HAP-1 (cell line): ENCODE data around the gene INSYN2B.

Experiments
- DNase-seq, 2 experiments: peaks; one replicate each; pipeline ENCODE4 v3.0.0-alpha.2; 2016 to 2020; ENCODE audit warnings: low spot score in 2 of 2
- H3K27me3 ChIP-seq: fragments of 250-450 bp; sonication (Bioruptor Pico); 2 replicates; pipeline ENCODE4 v1.5.1; 2020; ENCODE audit warnings: low read depth, mild to moderate bottlenecking, moderate library complexity
- H3K36me3 ChIP-seq: fragments of 250-450 bp; sonication (Bioruptor Pico); replicated peaks from 2 replicates; pipeline ENCODE4 v1.5.1; 2020; ENCODE audit warnings: mild to moderate bottlenecking
- H3K4me1 ChIP-seq: fragments of 250-450 bp; sonication (Bioruptor Pico); 2 replicates; pipeline ENCODE4 v1.5.1; 2020; ENCODE audit warnings: mild to moderate bottlenecking
- H3K4me3 ChIP-seq: fragments of 250-450 bp; sonication (Bioruptor Pico); 2 replicates; pipeline ENCODE4 v1.5.1; 2020; ENCODE audit warnings: mild to moderate bottlenecking, moderate library complexity
- H3K9me3 ChIP-seq: fragments of 250-450 bp; sonication (Bioruptor Pico); 2 replicates; pipeline ENCODE4 v1.5.1; 2020; ENCODE audit warnings: mild to moderate bottlenecking, moderate library complexity
- in situ Hi-C: fragments of 300-500 bp; cut with MboI; formaldehyde crosslinking; loops from 3 replicates; pipeline ENCODE4 v1.14.3; 2020; ENCODE audit warnings: low sequenced_read_pairs, inconsistent platforms, mixed read lengths

The INSYN2B gene

GRCh38 chr5:169980418-169981053 lies at the start of gene INSYN2B:
INSYN2B (minus strand) TSS chr5:169980495; CDS start chr5:169883898, 96,597 bp downstream.
- peak; percentile 90 to 91 for DNase-seq
- in situ Hi-C loops = no loop called here
- no peaks in the 10 kb centered on the region for H3K27me3 ChIP-seq
- H3K4me1 ChIP-seq = peaks cover 28% of the 10 kb centered on the region
- peak within 1 kb of the TSS; percentile 17 for H3K4me3 ChIP-seq
- H3K9me3 ChIP-seq = no peaks in the 10 kb centered on the region
- no peaks in the 10 kb centered on the region for H3K36me3 ChIP-seq

GRCh38 chr5:170028124-170028523 lies 47.8 kb upstream of the INSYN2B start:
- Histone ChIP-seq H3K36me3 (no peaks in the 10 kb centered on the region), H3K27me3 (no peaks in the 10 kb centered on the region; the same call in 1 of the 2 replicates), H3K4me1 (no peaks in the 10 kb centered on the region), H3K9me3 (no peaks in the 10 kb centered on the region), H3K4me3 (no peak overlapping the region)
- DNase-seq = no peak
- in situ Hi-C loops = no loop called here

- no peaks in the 10 kb centered on the region for H3K9me3 ChIP-seq
- no peak for DNase-seq
- H3K36me3 ChIP-seq = no peaks in the 10 kb centered on the region
- H3K27me3 ChIP-seq = no peaks in the 10 kb centered on the region; the same call in 1 of the 2 replicates
- in situ Hi-C loops = no loop called here
- no peak overlapping the region for H3K4me3 ChIP-seq
- no peaks in the 10 kb centered on the region for H3K4me1 ChIP-seq
These were observed 45.6 kb upstream of the INSYN2B start for GRCh38 chr5:170025853-170026252.

GRCh38 chr5:170021506-170021905 lies 41.2 kb upstream of the INSYN2B start:
- in situ Hi-C loops = no loop called here
- peaks cover 4% of the 10 kb centered on the region for H3K4me1 ChIP-seq
- H3K9me3 ChIP-seq = no peaks in the 10 kb centered on the region
- H3K36me3 ChIP-seq = no peaks in the 10 kb centered on the region
- H3K4me3 ChIP-seq = no peak overlapping the region
- no peak for DNase-seq
- H3K27me3 ChIP-seq = no peaks in the 10 kb centered on the region

GRCh38 chr5:170020423-170020822 lies 40.1 kb upstream of the INSYN2B start:
- Histone ChIP-seq H3K36me3 (no peaks in the 10 kb centered on the region), H3K27me3 (no peaks in the 10 kb centered on the region), H3K4me1 (peaks cover 8% of the 10 kb centered on the region), H3K9me3 (no peaks in the 10 kb centered on the region), H3K4me3 (no peak overlapping the region)
- no peak for DNase-seq
- in situ Hi-C loops = no loop called here

GRCh38 chr5:170012622-170013021 lies 32.3 kb upstream of the INSYN2B start:
- H3K4me1 ChIP-seq = peaks cover 8% of the 10 kb centered on the region
- in situ Hi-C loops = no loop called here
- DNase-seq = no peak
- H3K27me3 ChIP-seq = no peaks in the 10 kb centered on the region
- no peaks in the 10 kb centered on the region for H3K9me3 ChIP-seq
- no peak overlapping the region for H3K4me3 ChIP-seq
- H3K36me3 ChIP-seq = no peaks in the 10 kb centered on the region

- Histone ChIP-seq H3K9me3 (no peaks in the 10 kb centered on the region), H3K4me1 (peaks cover 7% of the 10 kb centered on the region), H3K4me3 (no peak overlapping the region), H3K36me3 (no peaks in the 10 kb centered on the region), H3K27me3 (no peaks in the 10 kb centered on the region)
- in situ Hi-C loops = no loop called here
- no peak for DNase-seq
These were observed 31.5 kb upstream of the INSYN2B start for GRCh38 chr5:170011751-170012150.

GRCh38 chr5:170010595-170010994 lies 30.3 kb upstream of the INSYN2B start:
- H3K4me3 ChIP-seq = no peak overlapping the region
- no peaks in the 10 kb centered on the region for H3K4me1 ChIP-seq
- DNase-seq = peak in 1 of 2 experiments; percentile 22
- H3K36me3 ChIP-seq = no peaks in the 10 kb centered on the region
- H3K27me3 ChIP-seq = no peaks in the 10 kb centered on the region
- H3K9me3 ChIP-seq = no peaks in the 10 kb centered on the region
- in situ Hi-C loops = no loop called here

GRCh38 chr5:170008376-170008775 lies 28.1 kb upstream of the INSYN2B start:
- Histone ChIP-seq H3K4me1 (no peaks in the 10 kb centered on the region), H3K36me3 (no peaks in the 10 kb centered on the region), H3K9me3 (no peaks in the 10 kb centered on the region), H3K27me3 (no peaks in the 10 kb centered on the region), H3K4me3 (no peak overlapping the region)
- DNase-seq = no peak
- in situ Hi-C loops = no loop called here

GRCh38 chr5:170006021-170006420 lies 25.7 kb upstream of the INSYN2B start:
- in situ Hi-C loops = no loop called here
- no peaks in the 10 kb centered on the region for H3K36me3 ChIP-seq
- no peak overlapping the region for H3K4me3 ChIP-seq
- H3K27me3 ChIP-seq = no peaks in the 10 kb centered on the region
- no peak for DNase-seq
- H3K4me1 ChIP-seq = no peaks in the 10 kb centered on the region; the same call in 1 of the 2 replicates
- H3K9me3 ChIP-seq = no peaks in the 10 kb centered on the region

- no peaks in the 10 kb centered on the region for H3K36me3 ChIP-seq
- in situ Hi-C loops = no loop called here
- peaks cover 20% of the 10 kb centered on the region for H3K4me1 ChIP-seq
- H3K9me3 ChIP-seq = no peaks in the 10 kb centered on the region
- no peaks in the 10 kb centered on the region for H3K27me3 ChIP-seq
- no peak for DNase-seq
- H3K4me3 ChIP-seq = no peak overlapping the region
These were observed 19.9 kb upstream of the INSYN2B start for GRCh38 chr5:170000155-170000554.

- no peak for DNase-seq
- H3K4me1 ChIP-seq = peaks cover 20% of the 10 kb centered on the region
- no peak overlapping the region for H3K4me3 ChIP-seq
- no peaks in the 10 kb centered on the region for H3K9me3 ChIP-seq
- no peaks in the 10 kb centered on the region for H3K27me3 ChIP-seq
- no peaks in the 10 kb centered on the region for H3K36me3 ChIP-seq
- in situ Hi-C loops = no loop called here
These were observed 19.3 kb upstream of the INSYN2B start for GRCh38 chr5:169999621-170000020.

GRCh38 chr5:169997798-169998197 lies 17.5 kb upstream of the INSYN2B start:
- Histone ChIP-seq H3K36me3 (no peaks in the 10 kb centered on the region), H3K27me3 (no peaks in the 10 kb centered on the region), H3K4me1 (peaks cover 26% of the 10 kb centered on the region), H3K4me3 (no peak overlapping the region), H3K9me3 (no peaks in the 10 kb centered on the region)
- DNase-seq = no peak
- in situ Hi-C loops = no loop called here

GRCh38 chr5:169993485-169993790 lies 13.1 kb upstream of the INSYN2B start:
- no peaks in the 10 kb centered on the region for H3K27me3 ChIP-seq
- H3K4me3 ChIP-seq = no peak overlapping the region
- H3K9me3 ChIP-seq = no peaks in the 10 kb centered on the region
- no peak for DNase-seq
- in situ Hi-C loops = no loop called here
- peaks cover 26% of the 10 kb centered on the region for H3K4me1 ChIP-seq
- H3K36me3 ChIP-seq = no peaks in the 10 kb centered on the region
